ENCODE results near the gene GTF2H4.

Gene GTF2H4

DNA sequence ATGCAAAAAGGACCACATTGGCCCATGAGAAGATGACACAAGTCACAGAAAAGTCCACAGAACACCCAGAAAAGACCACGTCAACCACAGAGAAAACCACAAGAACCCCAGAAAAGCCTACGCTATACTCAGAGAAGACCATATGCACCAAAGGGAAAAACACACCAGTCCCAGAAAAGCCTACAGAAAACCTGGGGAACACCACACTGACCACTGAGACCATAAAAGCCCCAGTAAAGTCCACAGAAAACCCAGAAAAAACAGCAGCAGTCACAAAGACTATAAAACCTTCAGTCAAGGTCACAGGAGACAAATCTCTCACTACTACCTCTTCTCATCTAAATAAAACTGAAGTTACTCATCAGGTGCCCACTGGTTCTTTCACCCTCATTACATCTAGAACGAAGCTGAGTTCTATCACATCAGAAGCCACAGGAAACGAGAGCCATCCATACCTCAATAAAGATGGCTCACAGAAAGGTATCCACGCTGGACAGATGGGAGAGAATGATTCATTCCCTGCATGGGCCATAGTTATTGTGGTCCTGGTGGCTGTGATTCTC, 44.0 kb downstream of the GTF2H4 start:
- Histone ChIP-seq H3K79me2 (ENCODE audit: low read length) (no peaks in the 10 kb centered on the region), H4K20me1 (ENCODE audit: insufficient read depth, low read length) (no peaks in the 10 kb centered on the region), H2AFZ (ENCODE audit: low read depth, low read length) (no peak overlapping the region), H3K27me3 (ENCODE audit: low read depth, low read length) (no peaks in the 10 kb centered on the region), H3K9ac (ENCODE audit: low read length) (no peak overlapping the region), H3K9me3 (ENCODE audit: insufficient read depth, low read length) (no peaks in the 10 kb centered on the region), H3K36me3 (replicated peaks; ENCODE audit: low read depth, low read length) (no peaks in the 10 kb centered on the region), H3K27ac (ENCODE audit: low read length) (no peak overlapping the region), H3K4me1 (ENCODE audit: low read length) (peaks cover 13% of the 10 kb centered on the region), H3K4me2 (ENCODE audit: low read length) (no peak overlapping the region), H3K4me3 (ENCODE audit: low read length) (no peak overlapping the region)
- TF ChIP-seq EZH2phosphoT487 (IDR thresholded peaks at IDR 0.05; ENCODE audit: low read depth): no peak
- TF ChIP-seq, protein P1, sequence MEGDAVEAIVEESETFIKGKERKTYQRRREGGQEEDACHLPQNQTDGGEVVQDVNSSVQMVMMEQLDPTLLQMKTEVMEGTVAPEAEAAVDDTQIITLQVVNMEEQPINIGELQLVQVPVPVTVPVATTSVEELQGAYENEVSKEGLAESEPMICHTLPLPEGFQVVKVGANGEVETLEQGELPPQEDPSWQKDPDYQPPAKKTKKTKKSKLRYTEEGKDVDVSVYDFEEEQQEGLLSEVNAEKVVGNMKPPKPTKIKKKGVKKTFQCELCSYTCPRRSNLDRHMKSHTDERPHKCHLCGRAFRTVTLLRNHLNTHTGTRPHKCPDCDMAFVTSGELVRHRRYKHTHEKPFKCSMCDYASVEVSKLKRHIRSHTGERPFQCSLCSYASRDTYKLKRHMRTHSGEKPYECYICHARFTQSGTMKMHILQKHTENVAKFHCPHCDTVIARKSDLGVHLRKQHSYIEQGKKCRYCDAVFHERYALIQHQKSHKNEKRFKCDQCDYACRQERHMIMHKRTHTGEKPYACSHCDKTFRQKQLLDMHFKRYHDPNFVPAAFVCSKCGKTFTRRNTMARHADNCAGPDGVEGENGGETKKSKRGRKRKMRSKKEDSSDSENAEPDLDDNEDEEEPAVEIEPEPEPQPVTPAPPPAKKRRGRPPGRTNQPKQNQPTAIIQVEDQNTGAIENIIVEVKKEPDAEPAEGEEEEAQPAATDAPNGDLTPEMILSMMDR (IDR thresholded peaks at IDR 0.05; ENCODE audit: low read depth, low read length): no peak

DNA sequence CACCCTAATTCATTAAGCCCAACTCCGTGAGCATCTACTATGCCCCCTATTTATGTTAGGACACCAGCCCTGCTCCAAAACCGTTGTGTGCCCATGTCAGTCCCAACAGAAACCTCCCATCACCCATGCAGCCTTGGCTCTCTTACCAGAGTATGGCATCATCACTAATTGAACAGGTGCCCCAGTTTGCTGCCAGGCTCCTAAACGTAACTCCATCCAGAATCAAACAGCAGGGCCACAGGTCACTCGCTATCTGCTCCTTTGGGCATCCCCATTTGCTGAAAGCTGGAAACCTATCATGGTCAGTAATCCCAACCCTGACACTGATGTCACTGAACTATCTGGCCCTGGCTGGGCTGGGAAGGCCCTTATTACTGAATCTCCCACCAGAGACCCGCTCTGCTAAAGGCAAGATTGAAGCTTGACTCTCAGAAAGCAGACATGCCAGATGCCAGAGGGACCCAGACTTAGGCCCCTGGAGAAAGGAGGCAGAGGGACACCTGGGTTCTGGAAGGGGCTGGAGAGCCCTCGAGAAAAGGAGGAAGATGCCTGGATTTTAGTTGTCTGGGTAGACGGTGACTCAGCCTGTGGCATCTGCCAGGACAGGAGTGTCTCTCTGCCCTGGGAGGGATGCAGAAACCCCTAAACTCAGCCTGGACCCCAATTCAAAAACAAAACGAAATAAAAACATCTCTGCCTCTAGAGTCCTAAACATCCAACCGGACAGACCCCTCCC, 46.8 kb downstream of the GTF2H4 start:
- H3K27me3 ChIP-seq (ENCODE audit: low read depth, low read length): peaks cover 5% of the 10 kb centered on the region; the same call in 1 of the 2 replicates
- H4K20me1 ChIP-seq (ENCODE audit: insufficient read depth, low read length): no peaks in the 10 kb centered on the region
- TF ChIP-seq, protein P1 (IDR thresholded peaks at IDR 0.05; ENCODE audit: low read depth, low read length): no peak
- TF ChIP-seq EZH2phosphoT487 (IDR thresholded peaks at IDR 0.05; ENCODE audit: low read depth): no peak
- no peaks in the 10 kb centered on the region for H3K79me2 ChIP-seq (ENCODE audit: low read length)
- peak overlapping the region; percentile 80 for H2AFZ ChIP-seq (ENCODE audit: low read depth, low read length)
- H3K9ac ChIP-seq (ENCODE audit: low read length): peak overlapping the region; percentile 70
- no peak overlapping the region for H3K27ac ChIP-seq (ENCODE audit: low read length)
- H3K9me3 ChIP-seq (ENCODE audit: insufficient read depth, low read length): no peaks in the 10 kb centered on the region
- H3K4me1 ChIP-seq (ENCODE audit: low read length): peaks cover 10% of the 10 kb centered on the region
- H3K4me3 ChIP-seq (ENCODE audit: low read length): peak overlapping the region; percentile 87
- H3K36me3 ChIP-seq (replicated peaks; ENCODE audit: low read depth, low read length): no peaks in the 10 kb centered on the region
- H3K4me2 ChIP-seq (ENCODE audit: low read length): peak overlapping the region; percentile 76

DNA sequence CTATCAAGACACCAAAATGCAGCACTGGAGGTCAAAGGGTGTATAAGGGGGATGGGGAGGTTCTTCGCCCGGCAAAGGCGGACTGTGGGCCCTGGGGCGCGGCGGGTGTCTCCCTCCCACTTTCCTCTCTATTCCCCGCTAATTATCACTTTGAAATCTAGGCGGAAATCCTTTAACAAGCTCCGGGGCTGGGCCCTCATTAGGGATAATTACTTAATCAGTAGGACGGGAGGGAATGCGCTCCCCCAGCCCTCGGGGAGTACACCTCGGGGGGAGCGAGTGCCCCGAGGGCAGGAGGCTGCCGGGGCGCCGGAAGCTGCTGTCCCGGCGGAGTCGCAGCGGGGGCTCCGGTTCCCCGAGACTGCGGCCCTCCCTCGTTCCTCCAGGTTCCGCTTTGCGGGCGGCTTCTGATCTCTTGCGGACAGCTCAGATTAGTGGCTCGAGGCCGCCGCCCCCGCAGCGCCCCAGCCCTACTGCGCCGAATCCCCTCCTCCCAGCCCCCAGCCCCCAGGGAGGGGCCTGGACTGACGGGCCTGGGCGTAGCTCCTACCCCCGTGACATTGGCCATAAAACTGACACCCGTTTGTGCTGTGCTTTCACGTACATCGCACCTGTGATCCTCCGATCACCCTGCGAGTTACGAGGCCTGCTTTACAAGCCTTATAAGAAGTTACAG, 47.5 kb downstream of the GTF2H4 start:
- H3K36me3 ChIP-seq (replicated peaks; ENCODE audit: low read depth, low read length): no peaks in the 10 kb centered on the region
- H3K27me3 ChIP-seq (ENCODE audit: low read depth, low read length): peaks cover 5% of the 10 kb centered on the region; the same call in 1 of the 2 replicates
- peak overlapping the region; percentile 76 for H3K4me2 ChIP-seq (ENCODE audit: low read length)
- H3K9me3 ChIP-seq (ENCODE audit: insufficient read depth, low read length): no peaks in the 10 kb centered on the region
- H4K20me1 ChIP-seq (ENCODE audit: insufficient read depth, low read length): no peaks in the 10 kb centered on the region
- H3K27ac ChIP-seq (ENCODE audit: low read length): no peak overlapping the region
- H3K4me1 ChIP-seq (ENCODE audit: low read length): peaks cover 10% of the 10 kb centered on the region
- H3K9ac ChIP-seq (ENCODE audit: low read length): peak overlapping the region; percentile 70
- TF ChIP-seq, protein P1 (IDR thresholded peaks at IDR 0.05; ENCODE audit: low read depth, low read length): no peak
- TF ChIP-seq EZH2phosphoT487 (IDR thresholded peaks at IDR 0.05; ENCODE audit: low read depth): no peak
- peak overlapping the region; percentile 87 for H3K4me3 ChIP-seq (ENCODE audit: low read length)
- no peaks in the 10 kb centered on the region for H3K79me2 ChIP-seq (ENCODE audit: low read length)
- peak overlapping the region; percentile 80 for H2AFZ ChIP-seq (ENCODE audit: low read depth, low read length)

DNA sequence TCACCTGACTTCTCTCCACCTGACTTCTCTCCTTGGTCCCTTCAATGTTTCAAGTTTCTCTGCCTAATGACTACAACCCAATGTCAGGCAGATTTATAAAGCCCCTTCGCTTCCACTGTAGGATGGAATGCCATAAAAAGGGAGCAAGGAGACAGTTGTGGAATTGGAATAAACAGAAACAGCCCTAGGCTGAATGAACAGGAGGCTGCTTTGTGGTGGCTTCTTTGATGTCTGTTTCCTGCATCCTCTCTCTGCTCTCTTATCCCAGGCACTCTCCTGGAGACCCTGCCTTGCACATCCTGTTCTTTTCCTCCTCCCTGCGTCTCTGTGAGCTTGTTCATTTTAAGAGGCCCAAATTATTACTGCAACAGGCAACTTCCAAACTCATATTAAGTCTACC, 49.7 kb downstream of the GTF2H4 start:
- no peak for TF ChIP-seq EZH2phosphoT487 (IDR thresholded peaks at IDR 0.05; ENCODE audit: low read depth)
- TF ChIP-seq, protein P1 (IDR thresholded peaks at IDR 0.05; ENCODE audit: low read depth, low read length): no peak
- Histone ChIP-seq H3K36me3 (replicated peaks; ENCODE audit: low read depth, low read length) (no peaks in the 10 kb centered on the region), H4K20me1 (ENCODE audit: insufficient read depth, low read length) (no peaks in the 10 kb centered on the region), H3K9me3 (ENCODE audit: insufficient read depth, low read length) (no peaks in the 10 kb centered on the region), H3K27me3 (ENCODE audit: low read depth, low read length) (peaks cover 13% of the 10 kb centered on the region), H2AFZ (ENCODE audit: low read depth, low read length) (no peak overlapping the region), H3K4me3 (ENCODE audit: low read length) (no peak overlapping the region), H3K79me2 (ENCODE audit: low read length) (no peaks in the 10 kb centered on the region), H3K4me1 (ENCODE audit: low read length) (peaks cover 10% of the 10 kb centered on the region), H3K27ac (ENCODE audit: low read length) (no peak overlapping the region), H3K9ac (ENCODE audit: low read length) (no peak overlapping the region), H3K4me2 (ENCODE audit: low read length) (no peak overlapping the region)

Measured in OCI-LY3 (cell line).